ENCODE results near the gene AHI1.
"Not testable (repeated sequence)": the region's sequence is repeated elsewhere in the genome, so short reads cannot be mapped to it uniquely, and the experiment has no call there.

The AHI1 gene

DNA sequence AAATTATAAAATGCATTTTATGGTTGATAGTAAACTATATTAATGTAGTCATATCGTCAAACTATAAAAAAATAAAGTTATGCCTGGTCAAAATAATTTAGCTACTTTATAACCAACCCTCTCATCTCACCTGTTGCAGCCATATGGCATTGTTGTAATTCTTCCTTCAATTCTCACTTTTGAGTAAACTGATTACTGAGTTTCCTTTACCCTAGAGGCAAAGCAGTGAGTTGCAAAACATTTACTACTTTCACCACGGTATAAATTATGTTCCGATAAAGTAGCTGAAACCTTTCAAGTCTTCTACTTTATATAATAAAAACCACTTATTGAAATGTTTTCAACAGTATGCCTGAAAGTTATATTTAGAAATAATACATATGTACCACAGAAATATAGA, 113.8 kb downstream of the AHI1 start:
- no peak for DNase-seq

DNA sequence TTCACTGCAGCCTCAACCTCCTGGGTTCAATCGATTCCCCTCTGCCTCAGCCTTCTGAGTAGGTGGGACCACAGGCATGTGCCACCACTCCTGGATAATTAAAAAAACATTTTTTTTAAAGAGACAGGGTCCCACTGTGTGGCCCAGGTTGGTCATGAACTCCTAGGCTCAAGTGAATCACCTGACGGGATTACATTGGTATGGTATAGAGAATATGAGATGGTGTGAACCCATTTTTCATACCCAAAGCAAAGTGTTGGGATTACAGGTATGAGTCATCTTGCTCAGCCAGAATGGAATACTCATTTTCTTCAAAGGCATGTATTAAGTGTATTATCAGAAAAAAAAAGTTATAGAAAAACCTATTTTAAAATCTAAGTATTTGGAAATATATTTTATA, 114.2 kb downstream of the AHI1 start:
- DNase-seq = no peak

DNA sequence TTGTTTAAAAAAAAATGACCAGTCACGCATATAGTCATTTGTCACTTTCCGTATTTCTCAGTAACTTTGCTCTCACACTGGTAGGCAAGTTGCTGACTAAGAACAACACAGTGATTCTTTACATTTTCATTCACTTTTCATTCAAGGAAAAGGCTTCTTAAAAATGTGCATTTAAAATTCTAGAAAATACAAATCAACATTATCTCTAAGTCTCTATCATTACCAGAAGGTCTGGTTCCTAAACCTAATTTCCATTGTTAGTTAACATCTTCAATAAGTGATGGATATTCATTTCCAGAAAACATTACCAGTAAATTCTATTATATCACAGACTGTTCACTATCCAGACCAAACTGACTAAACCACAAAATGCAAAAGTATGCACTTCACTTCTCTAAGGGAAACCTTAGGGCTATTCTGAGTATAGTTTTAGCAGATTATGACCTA, 115.3 kb downstream of the AHI1 start:
- no peak for DNase-seq

DNA sequence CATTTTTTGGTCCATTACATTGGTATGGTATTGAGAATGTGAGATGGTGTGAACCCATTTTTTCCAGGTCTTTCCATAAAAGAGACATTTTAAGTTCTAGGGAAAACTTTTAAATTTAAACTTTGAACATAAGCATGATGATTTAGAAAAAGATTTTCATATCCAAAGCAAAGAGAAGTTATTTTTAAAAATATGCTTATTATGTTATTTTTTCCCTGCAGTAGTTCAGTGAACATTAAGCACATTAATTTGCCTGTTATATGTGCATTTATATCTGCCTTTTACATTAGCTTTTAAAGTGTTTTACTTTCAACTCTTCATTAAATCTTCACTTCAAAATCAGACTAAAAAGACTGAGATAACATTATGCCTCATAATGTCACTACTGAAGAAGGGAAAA, 116.7 kb downstream of the AHI1 start:
- no peak for DNase-seq

DNA sequence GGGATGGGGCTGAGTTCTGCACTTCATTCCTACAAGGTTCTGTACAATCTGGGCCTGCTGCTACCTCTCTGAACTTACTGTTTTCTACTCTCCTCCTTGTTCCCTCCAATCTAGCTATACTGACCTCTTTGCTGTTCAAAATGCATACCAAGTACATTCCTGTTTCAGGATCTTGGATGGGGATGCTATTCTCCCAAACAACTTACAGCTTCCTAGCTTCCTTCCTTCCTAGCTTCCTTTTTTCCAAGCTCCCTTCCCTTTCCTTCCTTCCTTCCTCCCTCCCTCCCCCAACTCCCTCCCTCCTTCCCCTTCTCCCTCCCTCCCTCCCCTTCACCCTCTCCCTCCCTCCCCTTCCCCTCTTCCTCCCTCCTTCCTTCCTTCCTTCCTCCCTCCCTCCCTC, 117.9 kb downstream of the AHI1 start:
- no peak for DNase-seq

DNA sequence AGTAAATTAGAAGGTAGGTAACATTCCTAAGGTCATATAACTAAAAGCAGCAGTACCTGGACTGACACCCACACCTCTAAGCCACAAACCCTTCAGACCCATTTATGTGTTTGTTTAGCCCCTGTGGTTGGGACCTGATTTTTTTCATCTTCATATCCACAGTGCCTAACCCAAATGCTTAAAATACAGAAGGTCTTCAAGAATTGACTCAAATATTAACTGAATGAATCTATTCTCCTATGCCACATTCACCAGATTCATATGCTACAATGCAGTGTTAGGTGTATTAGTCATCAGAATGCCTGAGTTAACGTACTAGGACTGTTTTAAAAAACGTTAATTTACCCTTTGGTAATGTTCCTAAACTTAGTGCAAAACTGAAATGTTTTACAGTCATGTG, 124.8 kb downstream of the AHI1 start:
- no peak for DNase-seq

DNA sequence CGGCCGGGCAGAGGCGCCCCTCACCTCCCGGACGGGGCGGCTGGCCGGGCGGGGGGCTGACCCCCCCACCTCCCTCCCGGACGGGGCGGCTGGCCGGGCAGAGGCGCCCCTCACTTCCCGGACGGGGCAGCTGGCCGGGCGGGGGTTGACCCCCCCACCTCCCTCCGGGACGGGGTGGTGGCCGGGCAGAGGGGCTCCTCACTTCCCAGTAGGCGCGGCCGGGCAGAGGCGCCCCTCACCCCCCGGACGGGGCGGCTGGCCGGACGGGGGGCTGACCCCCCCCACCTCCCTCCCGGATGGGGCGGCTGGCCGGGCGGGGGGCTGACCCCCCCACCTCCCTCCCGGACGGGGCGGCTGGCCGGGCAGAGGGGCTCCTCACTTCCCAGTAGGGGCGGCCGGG, 133.9 kb downstream of the AHI1 start:
- not testable (repeated sequence) for DNase-seq

DNA sequence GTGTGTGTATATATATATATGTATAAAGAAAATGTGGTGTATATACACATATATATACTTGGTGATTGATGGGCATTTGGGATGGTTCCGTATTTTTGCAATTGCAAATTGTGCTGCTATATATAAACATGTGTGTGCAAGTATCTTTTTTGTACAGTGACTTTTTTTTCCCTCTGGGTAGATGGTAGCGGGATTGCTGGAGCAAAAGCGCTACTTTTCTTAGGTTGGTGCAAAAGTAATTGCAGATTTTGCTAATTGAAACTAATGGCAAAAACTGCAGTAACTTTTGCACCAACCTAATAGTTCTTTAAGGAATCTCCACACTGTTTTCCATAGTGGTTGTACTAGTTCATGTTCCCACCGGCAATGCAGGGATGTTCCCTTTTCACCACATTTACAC, 135.4 kb downstream of the AHI1 start:
- no peak for DNase-seq

DNA sequence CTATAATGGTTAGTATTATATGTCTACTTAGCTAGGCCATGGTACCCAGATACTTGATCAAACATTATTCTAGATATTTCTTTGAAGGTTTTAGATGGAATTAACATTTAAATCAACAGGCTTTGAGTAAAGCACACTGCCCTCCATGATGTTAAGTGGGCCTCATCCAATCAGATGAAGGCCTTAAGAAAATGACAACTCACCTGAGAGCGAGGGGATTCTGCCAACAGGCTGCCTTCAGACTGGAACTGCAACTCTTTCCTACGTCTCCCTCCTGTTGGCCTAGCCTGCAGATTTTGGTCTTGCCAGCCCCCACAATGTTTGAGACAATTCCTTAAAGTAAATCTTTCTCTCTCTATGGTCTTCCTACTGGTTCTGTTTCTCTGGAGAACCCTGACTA, 137.3 kb downstream of the AHI1 start:
- DNase-seq = no peak

DNA sequence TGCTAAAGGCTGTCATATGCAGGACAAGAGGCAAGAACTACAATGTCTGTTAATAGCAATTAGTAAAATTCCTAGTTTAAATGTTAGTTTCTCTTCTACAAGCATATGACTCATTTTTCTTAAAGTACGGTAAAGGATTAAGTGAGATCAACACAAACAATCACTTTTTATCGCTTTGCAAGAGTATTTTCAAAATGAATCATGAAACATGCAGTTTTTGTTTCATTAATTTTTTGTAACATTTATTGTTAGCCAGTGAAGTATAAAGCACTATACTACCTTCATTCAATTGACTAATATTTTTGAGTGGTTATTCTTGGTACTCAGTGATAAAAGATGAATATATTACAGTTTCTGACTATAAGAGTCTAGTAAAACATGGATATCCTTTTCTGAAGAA, 138.6 kb downstream of the AHI1 start:
- no peak for DNase-seq

DNA sequence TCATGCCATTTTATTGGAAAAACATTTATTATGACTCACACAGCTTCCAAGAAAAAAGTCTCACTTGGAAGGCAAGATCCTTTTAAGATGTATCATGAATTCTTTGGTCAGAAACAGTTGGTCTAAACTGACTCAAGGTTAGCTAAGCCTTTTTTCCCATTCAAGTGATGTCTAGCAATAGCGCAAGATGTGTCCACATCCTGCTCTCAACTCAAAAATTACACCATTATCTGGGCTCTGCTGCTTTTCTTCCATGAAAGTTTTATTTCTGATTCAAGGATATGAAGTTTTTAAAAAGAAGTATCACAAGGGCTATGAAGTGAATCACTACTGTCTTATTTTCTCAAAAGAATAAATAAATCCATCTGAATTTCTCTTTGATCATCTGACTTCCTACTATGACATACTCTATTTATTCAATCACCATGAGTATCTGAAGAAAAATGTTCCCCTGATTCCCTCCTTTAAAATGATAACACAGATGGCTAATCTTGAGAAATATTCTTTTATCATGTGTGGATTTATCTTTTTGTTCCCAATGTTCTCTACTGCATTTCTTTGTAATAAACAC, 139.2 kb downstream of the AHI1 start:
- DNase-seq = no peak

DNA sequence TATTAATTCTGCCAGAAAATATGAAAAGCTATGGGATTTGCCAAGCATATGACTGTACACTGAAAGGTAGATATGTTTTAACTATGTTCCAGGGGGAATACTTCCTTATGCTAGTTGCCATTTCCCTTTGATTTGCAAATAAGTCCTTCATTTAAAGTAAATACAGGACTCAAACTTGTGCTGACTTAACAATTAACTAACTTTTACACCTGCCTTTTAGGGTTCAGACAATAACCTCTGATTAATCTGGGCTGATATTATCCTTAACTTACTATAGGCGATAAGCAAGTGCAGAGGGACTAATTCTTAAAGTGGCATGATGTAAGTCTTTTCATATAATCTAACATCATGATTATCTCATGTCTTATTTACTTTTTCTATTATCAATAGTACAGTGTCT, 143.1 kb downstream of the AHI1 start:
- DNase-seq = no peak

DNA sequence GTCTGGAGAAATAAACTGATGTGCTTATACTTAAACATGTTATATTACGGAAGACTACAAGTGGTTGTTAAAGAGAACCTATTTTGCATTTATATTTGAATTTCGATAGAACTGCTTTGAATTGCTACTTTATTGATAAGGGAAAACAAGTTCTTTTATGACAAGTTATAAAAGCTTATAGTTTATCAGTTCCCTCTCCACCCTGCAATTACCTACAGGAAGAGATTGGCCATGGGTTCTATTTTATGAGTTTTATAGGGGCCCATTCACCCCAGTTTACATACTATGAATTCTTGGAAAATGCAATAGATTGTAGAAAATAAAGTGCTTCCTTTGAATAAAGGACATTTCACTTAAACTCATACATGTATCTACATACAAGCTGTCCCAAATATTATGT, 144.4 kb downstream of the AHI1 start:
- DNase-seq = no peak

DNA sequence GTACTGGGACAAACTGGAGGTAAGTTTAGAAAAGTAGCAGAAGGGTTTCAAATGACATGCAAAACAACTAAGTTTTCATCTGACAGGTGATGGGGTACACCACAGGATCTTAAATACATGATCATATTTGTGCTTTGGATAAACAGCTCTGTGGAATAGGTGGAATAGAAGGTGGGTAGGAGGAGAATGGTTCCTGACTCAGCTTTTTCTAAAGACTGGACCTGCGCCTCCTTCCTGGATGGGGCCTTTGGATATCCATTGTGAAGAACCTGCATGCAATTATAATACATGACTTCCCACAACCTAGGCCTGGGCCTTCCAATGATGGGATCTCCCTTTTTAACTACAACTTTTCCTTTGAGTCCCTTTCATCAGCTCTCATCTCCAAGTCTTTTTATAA, 145.9 kb downstream of the AHI1 start:
- no peak for DNase-seq

DNA sequence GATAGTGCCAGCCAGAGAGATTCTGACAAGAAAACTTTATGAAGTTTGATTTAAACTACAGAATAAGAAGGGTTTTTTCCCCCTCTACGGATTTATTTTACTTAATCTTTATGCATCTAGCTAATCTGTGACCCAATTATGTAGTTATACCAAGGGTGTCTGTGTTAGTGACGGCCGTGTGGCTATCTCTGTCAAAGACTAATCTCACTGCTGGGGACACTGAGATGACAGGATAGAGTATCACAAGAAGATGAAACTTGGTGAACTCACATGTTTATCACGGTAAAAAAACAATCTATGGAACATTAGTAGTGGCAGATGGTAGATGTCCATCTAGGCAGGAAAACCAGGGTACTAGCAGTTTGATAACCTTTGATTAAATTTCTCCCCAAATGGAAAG, 149.7 kb downstream of the AHI1 start:
- no peak for DNase-seq

DNA sequence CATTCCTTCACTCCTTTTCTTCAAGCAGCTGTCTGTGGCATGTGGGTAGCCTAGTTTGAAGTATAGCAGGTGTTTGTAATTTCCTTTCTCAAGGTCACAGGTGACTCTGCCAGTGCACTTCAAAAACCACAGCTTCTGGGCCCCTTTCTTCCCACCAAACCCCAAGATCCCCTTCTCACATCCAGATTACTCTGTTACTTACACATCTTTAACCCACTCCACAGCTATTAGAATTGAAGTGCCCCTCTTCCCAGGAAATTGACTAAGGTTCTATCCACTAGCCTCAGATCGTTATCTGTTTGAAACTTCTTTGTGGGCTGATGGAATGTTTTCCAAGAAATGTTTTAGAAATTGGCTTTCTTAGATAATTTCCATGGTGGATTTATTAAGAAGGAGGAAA, 150.8 kb downstream of the AHI1 start:
- DNase-seq = no peak

DNA sequence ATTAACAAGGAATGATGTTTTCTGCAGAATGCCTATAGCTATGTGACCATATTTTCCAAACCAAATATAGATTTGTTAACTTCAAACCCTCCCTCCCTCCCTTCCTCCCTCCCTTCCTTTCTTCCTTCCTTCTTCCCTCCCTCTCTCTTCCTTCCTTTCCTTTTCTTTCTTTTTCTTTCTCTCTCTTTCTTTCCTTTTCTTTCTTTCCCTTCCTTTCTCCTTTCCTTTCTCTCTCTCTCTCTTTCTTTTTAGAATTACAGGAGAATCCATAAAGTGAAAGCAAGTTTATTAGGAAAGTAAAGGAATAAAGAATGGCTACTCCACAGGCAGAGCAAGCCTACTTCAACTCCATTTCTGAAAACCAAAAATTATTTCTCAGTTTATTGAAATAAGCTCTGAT, 153.0 kb downstream of the AHI1 start:
- no peak for DNase-seq

DNA sequence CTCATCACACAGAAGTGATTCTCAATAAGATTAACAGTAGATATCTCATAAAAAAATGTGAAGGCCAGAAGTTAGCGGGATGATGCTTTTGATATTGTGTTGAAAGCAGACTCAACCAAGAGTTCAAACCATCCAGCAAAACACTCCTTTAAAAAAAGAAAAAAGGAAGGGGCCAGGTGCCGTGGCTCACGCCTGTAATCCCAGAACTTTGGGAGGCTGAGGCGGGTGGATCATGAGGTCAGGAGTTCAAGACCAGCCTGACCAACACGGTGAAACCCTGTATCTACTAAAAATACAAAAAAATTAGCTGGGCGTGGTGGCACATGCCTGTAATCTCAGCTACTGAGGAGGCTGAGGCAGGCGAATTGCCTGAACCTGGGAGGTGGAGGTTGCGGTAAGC, 157.6 kb downstream of the AHI1 start:
- not testable (repeated sequence) for DNase-seq

DNA sequence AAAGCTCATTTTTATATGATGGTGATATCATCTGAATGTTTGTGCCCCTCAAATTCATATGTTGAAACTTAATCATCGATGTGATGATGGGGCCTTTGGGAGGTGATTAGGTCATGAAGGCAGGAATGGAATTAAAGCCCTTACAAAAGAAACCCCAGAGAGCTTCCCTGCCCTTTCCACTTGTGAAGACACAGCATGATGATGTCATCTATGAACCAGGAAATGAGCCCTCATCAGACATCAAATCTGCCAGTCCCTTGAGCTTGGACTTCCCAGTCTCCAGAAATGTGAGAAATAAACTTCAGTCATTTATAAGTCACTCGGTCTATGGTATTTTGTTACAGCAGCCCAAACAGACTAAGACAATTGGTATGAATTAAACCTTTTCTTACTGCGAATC, 163.4 kb downstream of the AHI1 start:
- DNase-seq = no peak

DNA sequence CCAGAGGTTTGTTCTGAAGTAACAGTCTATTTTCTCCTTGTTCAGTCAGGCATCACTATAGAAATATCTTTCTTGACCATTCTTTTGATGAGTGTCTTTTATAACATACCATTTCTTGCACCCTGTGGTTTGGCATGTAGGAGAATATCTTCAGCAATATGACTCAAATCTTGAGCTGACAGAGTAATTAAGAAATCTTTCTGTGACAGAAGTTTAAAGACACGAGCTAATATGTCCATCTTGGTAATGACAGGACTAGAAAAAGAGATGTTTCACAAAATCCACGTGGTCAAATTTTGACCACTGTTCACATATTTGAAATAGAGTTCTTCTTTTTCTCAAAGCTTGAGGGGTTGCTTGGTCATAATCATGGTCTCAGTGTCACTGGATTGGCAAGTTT, 166.5 kb downstream of the AHI1 start:
- DNase-seq = no peak

DNA sequence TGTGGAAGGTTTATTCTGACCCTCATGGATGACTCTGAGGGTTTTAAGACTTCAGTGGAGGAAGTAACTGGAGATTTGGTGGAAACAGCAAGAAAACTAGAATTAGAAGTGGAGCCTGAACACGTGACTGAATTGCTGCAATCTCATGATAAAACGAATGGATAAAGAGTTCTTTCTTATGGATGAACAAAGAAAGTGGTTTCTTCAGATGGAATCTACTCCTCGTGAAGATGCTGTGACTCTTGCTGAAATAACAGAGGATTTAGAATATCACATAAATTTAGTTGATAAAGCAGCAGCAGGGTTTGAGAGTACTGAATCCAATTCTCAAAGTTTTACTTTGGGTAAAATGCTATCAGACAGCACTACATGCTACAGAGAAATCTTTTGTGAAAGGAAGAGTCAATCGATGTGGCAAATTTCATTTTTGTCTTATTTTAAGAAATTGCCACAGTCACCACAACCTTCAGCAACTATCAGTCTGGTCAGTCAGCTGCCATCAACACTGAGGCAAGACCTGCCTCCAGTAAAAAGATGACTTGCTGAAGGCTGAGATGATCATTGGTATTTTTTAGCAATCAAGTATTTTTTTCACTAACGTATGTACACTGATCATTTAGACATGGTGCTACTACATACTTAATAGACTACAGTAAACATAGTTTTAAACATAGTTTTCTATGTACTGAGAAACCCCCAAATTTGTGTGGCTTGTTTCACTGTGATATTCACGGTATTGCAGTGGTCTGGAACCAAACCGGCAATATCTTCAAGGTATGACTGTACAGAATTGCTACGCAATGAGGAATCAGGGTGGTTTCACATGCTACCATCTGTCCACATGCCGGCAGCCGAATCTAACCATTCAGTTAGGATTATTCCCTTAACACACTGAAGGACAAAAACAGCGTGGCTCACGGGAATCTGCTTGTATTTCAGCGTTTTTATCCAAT, 167.4 kb downstream of the AHI1 start:
- no peak for DNase-seq

DNA sequence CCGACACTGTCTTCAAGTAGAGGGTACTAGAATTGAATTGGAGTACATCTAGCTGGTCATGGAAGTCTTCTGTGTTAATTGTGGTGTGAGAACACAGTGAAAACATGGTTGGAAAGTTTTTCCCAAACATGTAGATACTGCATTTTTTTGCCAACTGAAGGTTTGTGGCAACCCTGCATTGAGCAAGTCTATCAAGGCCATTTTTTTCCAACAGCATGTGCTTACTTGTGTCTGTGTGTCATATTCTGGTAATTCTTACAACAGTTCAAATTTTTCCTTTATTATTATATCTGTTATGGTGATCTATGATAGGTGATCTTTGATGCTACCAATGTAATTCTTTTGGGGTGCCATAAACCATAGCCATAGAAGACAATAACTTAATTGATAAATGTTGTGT, 169.4 kb downstream of the AHI1 start:
- no peak for DNase-seq

DNA sequence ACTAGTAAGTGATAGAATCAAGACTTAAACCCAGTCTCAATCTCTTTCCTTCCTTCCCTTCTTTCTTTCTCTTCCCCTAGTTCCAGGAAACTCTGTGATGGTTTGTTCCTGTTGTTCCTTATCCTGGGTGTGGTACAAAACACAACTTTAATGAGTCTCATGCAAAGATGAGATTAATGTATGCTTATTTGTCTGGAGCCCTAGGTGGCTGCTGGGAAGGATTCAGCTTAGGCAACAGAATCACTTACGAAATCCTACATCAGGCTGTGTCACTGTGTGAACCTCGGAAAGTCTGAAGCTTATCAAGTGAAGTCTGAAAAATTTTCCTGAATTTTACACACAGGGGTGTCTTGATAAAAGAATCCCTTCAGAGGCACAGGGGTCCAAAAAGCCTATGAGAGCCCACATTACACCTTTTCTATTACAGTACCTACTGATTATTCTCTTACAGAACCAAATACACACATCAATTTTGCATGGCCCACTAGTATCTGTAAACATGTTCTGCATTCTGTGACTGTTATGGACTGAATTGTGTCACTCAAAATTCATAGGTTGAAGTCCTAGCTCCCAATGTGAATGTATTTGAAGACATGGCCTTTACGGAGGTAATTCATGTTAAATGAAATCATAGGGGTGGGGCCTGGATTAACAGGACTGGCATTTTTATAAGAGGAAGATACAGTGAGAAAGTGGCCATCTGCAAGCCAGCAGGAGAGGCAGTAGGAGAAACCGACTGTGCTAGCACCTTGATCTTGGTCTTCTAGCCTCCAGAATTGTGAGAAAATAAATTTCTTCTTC, 171.7 kb downstream of the AHI1 start:
- no peak for DNase-seq

DNA sequence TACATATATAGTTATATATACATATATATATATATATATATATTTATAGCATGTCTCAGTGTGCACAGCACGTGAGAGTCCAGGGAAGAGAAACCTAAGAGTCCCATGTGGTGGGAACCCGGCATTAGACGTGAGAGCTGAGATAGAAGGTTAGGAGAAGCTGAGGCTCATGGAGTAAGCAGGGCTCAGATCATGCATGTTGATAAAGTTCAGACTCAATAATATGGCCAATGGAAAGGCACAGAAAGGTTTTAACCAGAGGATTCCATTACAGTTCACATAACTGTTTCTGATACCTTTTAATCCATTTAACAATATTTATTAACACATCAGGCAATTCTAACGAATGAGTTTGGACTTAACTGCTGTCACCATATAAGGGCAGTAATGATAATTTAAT, 173.0 kb downstream of the AHI1 start:
- DNase-seq = no peak

All from stimulated activated CD4-positive, alpha-beta T cell treated with anti-CD3 and anti-CD28 coated beads, Interleukin-4, amount 100 ng/mL, for 24 hours (primary cell).